Stimulated activated naive CD8-positive, alpha-beta T cell treated with anti-CD3 and anti-CD28 coated beads, Interleukin-15, Interleukin-2, amounts not matched to agents 100 ng/mL and 50 ng/mL, for 24 hours (primary cell): ENCODE measurements around the gene OR6V1.

Experiments
- H3K27ac Mint-ChIP-seq: one replicate; pipeline ENCODE4 v1.8.0; 2021; ENCODE audit warnings: mild to moderate bottlenecking, mixed read lengths
- H3K27me3 Mint-ChIP-seq: one replicate; pipeline ENCODE4 v1.8.0; 2021; ENCODE audit warnings: mixed read lengths
- H3K36me3 Mint-ChIP-seq: one replicate; pipeline ENCODE4 v1.8.0; 2021; ENCODE audit warnings: low read depth, mixed read lengths
- H3K4me1 Mint-ChIP-seq: one replicate; pipeline ENCODE4 v1.8.0; 2021; ENCODE audit warnings: low read depth, mixed read lengths
- H3K4me3 Mint-ChIP-seq: one replicate; pipeline ENCODE4 v1.8.0; 2021; ENCODE audit warnings: mild to moderate bottlenecking, mixed read lengths
- H3K9me3 Mint-ChIP-seq: one replicate; pipeline ENCODE4 v1.8.0; 2021; ENCODE audit warnings: mixed read lengths

OR6V1 gene

DNA sequence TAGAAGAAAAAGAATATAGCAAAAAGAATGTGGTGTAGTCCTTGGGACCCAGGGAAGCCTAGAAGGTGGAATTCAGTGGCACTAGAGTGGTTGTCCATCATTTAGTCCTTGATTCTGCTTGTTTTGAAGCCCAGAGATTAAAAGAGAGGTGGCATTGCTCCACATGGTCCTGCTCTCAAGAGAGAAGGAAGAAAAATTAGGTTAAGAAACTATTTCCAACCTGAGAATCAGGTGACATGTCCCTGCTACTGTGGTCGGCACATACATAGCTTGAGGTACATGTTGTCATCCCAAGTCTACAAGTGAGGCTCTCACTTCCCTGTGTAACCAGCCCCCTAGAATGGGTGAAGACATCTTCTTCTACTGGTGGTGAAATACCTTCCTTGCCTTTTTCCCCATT lies 25.1 kb upstream of the OR6V1 start, which contains the start of gene OR9A2:
Gene OR9A2 (minus strand): TSS at position 101 of the 400 bp plus-strand sequence. CDS start 0 bp downstream, at position 101.
- H3K36me3 Mint-ChIP-seq: no peaks in the 10 kb centered on the region
- no peaks in the 10 kb centered on the region for H3K9me3 Mint-ChIP-seq
- H3K4me1 Mint-ChIP-seq: no peaks in the 10 kb centered on the region
- peaks cover 12% of the 10 kb centered on the region for H3K27me3 Mint-ChIP-seq
- no peak within 1 kb of the TSS for H3K27ac Mint-ChIP-seq
- H3K4me3 Mint-ChIP-seq: no peak within 1 kb of the TSS

- no peaks in the 10 kb centered on the region for H3K36me3 Mint-ChIP-seq
- H3K4me1 Mint-ChIP-seq: no peaks in the 10 kb centered on the region
- H3K27ac Mint-ChIP-seq: no peak overlapping the region
- no peaks in the 10 kb centered on the region for H3K9me3 Mint-ChIP-seq
- H3K27me3 Mint-ChIP-seq: peaks cover 12% of the 10 kb centered on the region
- no peak overlapping the region for H3K4me3 Mint-ChIP-seq
Observed at GRCh38 chr7:143027683-143028082, 24.5 kb upstream of the OR6V1 start.

- Mint-ChIP-seq H3K27ac (no peak overlapping the region), H3K9me3 (peaks cover 10% of the 10 kb centered on the region), H3K4me1 (no peaks in the 10 kb centered on the region), H3K4me3 (no peak overlapping the region), H3K36me3 (no peaks in the 10 kb centered on the region), H3K27me3 (no peaks in the 10 kb centered on the region)
Observed at GRCh38 chr7:143038635-143039034, 13.5 kb upstream of the OR6V1 start.

GRCh38 chr7:143040209-143040715 lies 11.9 kb upstream of the OR6V1 start:
- Mint-ChIP-seq H3K9me3 (peaks cover under 1% of the 10 kb centered on the region), H3K4me1 (no peaks in the 10 kb centered on the region), H3K4me3 (no peak overlapping the region), H3K36me3 (no peaks in the 10 kb centered on the region), H3K27ac (no peak overlapping the region), H3K27me3 (no peaks in the 10 kb centered on the region)

GRCh38 chr7:143041346-143041745 lies 10.8 kb upstream of the OR6V1 start:
- no peaks in the 10 kb centered on the region for H3K27me3 Mint-ChIP-seq
- no peaks in the 10 kb centered on the region for H3K36me3 Mint-ChIP-seq
- H3K27ac Mint-ChIP-seq: no peak overlapping the region
- H3K9me3 Mint-ChIP-seq: no peaks in the 10 kb centered on the region
- H3K4me3 Mint-ChIP-seq: no peak overlapping the region
- H3K4me1 Mint-ChIP-seq: no peaks in the 10 kb centered on the region

DNA sequence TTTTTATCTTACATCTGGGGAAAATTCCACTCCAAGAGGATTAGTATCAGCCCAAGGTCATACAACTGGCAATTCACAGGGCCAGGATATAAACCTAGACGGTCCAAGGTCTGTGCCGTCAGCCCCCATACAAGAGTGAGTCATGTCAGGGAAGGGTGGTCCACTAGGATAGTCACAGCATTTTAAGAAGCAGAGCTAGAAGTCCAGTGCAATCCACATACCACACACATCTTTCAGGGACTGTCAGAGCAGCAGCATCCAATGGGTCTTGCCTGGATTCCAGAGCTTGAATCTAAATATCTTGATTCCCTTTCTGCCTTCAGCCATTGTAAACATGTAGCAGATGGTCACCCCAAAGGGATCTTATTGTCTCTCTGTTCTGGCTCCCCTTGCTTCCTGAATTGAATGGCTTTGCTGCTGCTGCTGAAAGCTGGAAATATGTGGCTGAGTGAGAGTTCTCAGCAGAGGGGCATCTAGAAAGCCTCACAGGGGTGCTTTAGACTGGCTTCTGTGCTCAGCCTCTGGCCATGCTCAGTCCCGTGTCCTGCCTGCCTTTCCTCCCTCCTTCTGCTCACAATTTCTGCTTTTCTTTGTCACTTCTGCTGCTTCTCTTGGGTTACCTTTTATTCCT lies 9.9 kb upstream of the OR6V1 start:
- Mint-ChIP-seq H3K4me1 (no peaks in the 10 kb centered on the region), H3K9me3 (no peaks in the 10 kb centered on the region), H3K27ac (no peak overlapping the region), H3K27me3 (no peaks in the 10 kb centered on the region), H3K36me3 (no peaks in the 10 kb centered on the region), H3K4me3 (no peak overlapping the region)

DNA sequence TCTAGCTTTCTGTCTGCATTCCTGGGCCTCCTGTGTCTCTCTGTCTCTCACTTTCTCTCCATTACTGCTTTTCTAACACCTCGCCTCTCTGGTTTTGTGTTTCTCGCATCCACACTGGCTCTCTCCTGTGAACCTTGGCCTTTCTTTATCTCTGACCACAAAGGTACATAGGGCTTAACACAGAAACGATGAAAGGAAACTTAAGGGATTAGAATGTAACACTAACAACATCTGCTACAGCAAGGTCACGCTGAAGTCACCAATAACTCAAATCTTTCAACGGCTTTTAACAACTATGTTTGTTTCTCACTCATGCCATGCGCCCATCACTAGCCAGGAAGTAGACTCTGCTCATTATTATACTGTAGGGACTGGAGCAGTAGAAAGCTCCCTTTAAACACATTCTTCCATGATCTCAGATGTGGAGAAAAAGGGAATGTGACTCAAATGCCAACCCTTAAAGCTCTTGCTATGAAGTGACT lies 9.3 kb upstream of the OR6V1 start:
- Mint-ChIP-seq H3K27me3 (no peaks in the 10 kb centered on the region), H3K4me1 (no peaks in the 10 kb centered on the region), H3K36me3 (no peaks in the 10 kb centered on the region), H3K9me3 (no peaks in the 10 kb centered on the region), H3K27ac (no peak overlapping the region), H3K4me3 (no peak overlapping the region)

DNA sequence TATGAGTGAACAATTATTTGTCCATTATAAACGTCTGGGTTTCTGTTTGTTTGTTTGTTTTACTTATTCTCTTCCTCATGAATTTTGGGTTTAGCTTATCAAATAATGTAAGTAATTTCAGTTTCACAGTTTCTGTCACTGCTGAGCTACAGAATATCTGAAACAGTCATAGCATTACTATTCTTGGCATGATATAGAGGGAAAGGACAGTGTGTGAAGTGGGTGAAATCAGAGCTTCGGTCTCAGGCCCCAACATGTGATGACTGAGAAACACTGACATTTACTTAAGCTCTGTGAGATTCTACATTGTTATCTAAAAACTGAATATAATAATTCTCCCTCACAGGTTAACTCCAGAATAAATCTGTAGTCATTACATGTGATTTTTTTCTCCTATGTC lies 8.8 kb upstream of the OR6V1 start:
- Mint-ChIP-seq H3K9me3 (no peaks in the 10 kb centered on the region), H3K36me3 (no peaks in the 10 kb centered on the region), H3K4me3 (no peak overlapping the region), H3K27ac (no peak overlapping the region), H3K4me1 (no peaks in the 10 kb centered on the region), H3K27me3 (no peaks in the 10 kb centered on the region)

- Mint-ChIP-seq H3K9me3 (no peaks in the 10 kb centered on the region), H3K36me3 (no peaks in the 10 kb centered on the region), H3K4me1 (peaks cover 14% of the 10 kb centered on the region), H3K27me3 (no peaks in the 10 kb centered on the region), H3K27ac (no peak overlapping the region), H3K4me3 (no peak overlapping the region)
Observed at GRCh38 chr7:143046426-143046851, 5.7 kb upstream of the OR6V1 start.

DNA sequence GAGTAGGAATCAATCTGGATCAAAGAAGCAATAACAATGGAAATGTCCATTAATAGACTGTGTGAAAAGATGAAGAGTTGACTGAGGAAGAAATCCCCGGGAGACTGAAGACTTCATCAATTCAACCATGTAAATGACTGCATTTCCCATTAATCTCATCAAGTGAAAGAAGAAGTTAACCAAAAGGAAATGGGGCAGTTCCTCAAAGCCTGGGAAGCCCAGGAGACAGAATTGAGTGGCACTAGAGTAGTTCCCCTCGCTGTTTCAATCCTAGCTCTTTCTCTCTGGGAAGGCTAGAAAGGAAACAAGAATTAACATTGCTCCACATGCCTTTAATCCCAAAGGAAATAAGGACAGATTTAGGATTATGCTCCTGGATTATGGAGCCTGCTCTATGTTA lies 4.8 kb upstream of the OR6V1 start:
- H3K27ac Mint-ChIP-seq: no peak overlapping the region
- no peaks in the 10 kb centered on the region for H3K9me3 Mint-ChIP-seq
- no peak overlapping the region for H3K4me3 Mint-ChIP-seq
- no peaks in the 10 kb centered on the region for H3K36me3 Mint-ChIP-seq
- H3K4me1 Mint-ChIP-seq: peaks cover 14% of the 10 kb centered on the region
- H3K27me3 Mint-ChIP-seq: peaks cover 5% of the 10 kb centered on the region

DNA sequence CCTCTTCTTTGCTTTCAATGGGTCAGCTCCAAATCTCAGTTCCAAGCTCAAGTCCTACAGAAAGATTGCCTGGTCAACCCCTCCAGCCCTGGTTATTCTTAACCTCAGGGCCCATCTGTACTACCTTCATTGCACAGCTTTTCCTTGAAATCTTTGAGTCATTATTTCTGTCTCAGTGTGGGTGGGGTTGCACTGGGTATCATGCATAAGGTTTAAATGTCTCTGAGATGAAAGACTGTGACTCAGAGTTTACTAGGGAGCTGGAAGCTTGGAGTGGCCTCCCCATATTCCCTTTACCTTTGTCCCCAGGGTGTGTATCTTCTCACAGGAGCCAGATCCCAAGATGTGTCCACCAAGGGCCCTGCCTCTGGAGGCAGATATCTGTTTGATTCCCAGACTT lies 3.3 kb upstream of the OR6V1 start:
- Mint-ChIP-seq H3K4me1 (peaks cover 14% of the 10 kb centered on the region), H3K36me3 (no peaks in the 10 kb centered on the region), H3K9me3 (no peaks in the 10 kb centered on the region), H3K27ac (no peak overlapping the region), H3K27me3 (peaks cover 7% of the 10 kb centered on the region), H3K4me3 (no peak overlapping the region)

GRCh38 chr7:143049362-143049761 lies 2.8 kb upstream of the OR6V1 start:
- no peak overlapping the region for H3K27ac Mint-ChIP-seq
- H3K4me1 Mint-ChIP-seq: peaks cover 14% of the 10 kb centered on the region
- H3K4me3 Mint-ChIP-seq: no peak overlapping the region
- peaks cover 7% of the 10 kb centered on the region for H3K27me3 Mint-ChIP-seq
- H3K36me3 Mint-ChIP-seq: no peaks in the 10 kb centered on the region
- H3K9me3 Mint-ChIP-seq: no peaks in the 10 kb centered on the region

- peaks cover 21% of the 10 kb centered on the region for H3K4me1 Mint-ChIP-seq
- no peak overlapping the region for H3K4me3 Mint-ChIP-seq
- H3K9me3 Mint-ChIP-seq: no peaks in the 10 kb centered on the region
- no peaks in the 10 kb centered on the region for H3K36me3 Mint-ChIP-seq
- no peak overlapping the region for H3K27ac Mint-ChIP-seq
- H3K27me3 Mint-ChIP-seq: peaks cover 7% of the 10 kb centered on the region
Observed at GRCh38 chr7:143050931-143051330, 1.2 kb upstream of the OR6V1 start.

DNA sequence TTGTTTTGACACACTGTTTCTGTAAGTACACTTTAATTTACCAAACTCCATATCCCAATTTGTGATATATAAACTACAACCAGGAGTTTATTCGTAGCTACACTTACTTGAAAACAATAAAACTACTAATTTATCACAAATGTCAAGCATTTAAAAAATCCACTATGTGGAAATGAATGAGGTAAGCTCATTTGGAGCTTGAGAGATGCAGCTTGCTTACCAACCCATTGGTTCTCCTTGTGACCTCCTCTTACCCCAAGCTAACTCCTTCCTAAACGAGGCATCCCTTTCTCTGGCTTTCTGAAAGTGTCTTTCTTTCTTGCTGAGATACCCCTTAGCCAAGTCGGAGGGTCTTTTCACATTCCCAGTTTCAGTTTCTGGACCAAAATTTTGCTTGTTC lies 2.5 kb downstream of the OR6V1 start:
- peaks cover 7% of the 10 kb centered on the region for H3K27me3 Mint-ChIP-seq
- no peak overlapping the region for H3K27ac Mint-ChIP-seq
- H3K4me3 Mint-ChIP-seq: no peak overlapping the region
- peaks cover 10% of the 10 kb centered on the region for H3K4me1 Mint-ChIP-seq
- no peaks in the 10 kb centered on the region for H3K9me3 Mint-ChIP-seq
- no peaks in the 10 kb centered on the region for H3K36me3 Mint-ChIP-seq

GRCh38 chr7:143055754-143056153 lies 3.6 kb downstream of the OR6V1 start:
- Mint-ChIP-seq H3K27ac (no peak overlapping the region), H3K4me3 (no peak overlapping the region), H3K4me1 (peaks cover 7% of the 10 kb centered on the region), H3K9me3 (no peaks in the 10 kb centered on the region), H3K27me3 (peaks cover 7% of the 10 kb centered on the region), H3K36me3 (no peaks in the 10 kb centered on the region)

DNA sequence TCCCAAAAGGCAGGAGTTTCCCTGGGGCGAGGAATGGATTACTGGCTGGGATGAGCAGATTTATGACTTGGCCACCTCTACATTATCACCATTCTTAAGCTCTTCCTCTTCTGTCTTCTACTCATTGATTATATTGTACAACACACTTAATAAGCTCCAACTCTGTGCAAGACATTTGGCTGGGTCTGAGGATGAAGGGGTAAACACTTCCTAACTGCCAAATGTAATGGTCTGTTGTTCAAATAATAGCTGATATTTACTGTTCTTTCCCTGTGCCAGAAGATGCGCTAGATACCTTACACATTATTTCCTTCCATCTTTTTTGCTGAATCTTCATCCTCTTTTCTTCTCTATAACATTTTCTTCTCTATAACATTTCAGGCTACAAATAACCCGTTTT lies 11.6 kb downstream of the OR6V1 start:
- Mint-ChIP-seq H3K4me3 (no peak overlapping the region), H3K4me1 (no peaks in the 10 kb centered on the region), H3K36me3 (no peaks in the 10 kb centered on the region), H3K27me3 (no peaks in the 10 kb centered on the region), H3K9me3 (peaks cover 4% of the 10 kb centered on the region), H3K27ac (no peak overlapping the region)
